Neural cell (in vitro differentiated cells): ENCODE measurements around the gene LHX5. TPM values are rescaled to one million over a fixed set of nuclear protein-coding genes. Genes with fewer than 3 reads are reported as not detected.

Source experiments
- H2AFZ ChIP-seq: fragments of 200-600, 300-800 bp; sonication (generic), shearing (Covaris generic); 2 replicates; pipeline ENCODE4 v1.6.0; 2014; ENCODE audit warnings: low read depth, mild to moderate bottlenecking, antibody characterized with exemption, low read length, moderate library complexity
- H3F3A ChIP-seq: fragments of 200-600 bp; shearing (Covaris generic); 2 replicates; pipeline ENCODE4 v1.6.1; 2016; ENCODE audit warnings: mild to moderate bottlenecking, moderate library complexity, mixed read lengths, antibody characterized with exemption, low read length; ENCODE audit not compliant: insufficient read depth, poor library complexity, severe bottlenecking
- H3K27ac ChIP-seq: fragments of 200-600, 300-800 bp; sonication (generic), shearing (Covaris generic); 2 replicates; pipeline ENCODE4 v1.5.1; 2014; ENCODE audit warnings: mild to moderate bottlenecking, low read length, moderate library complexity
- H3K27me3 ChIP-seq: fragments of 300-800, 200-600 bp; sonication (generic), shearing (Covaris generic); 2 replicates; pipeline ENCODE4 v1.6.0; 2014; ENCODE audit warnings: mild to moderate bottlenecking, low read depth, low read length, moderate library complexity; ENCODE audit not compliant: insufficient read depth
- H3K36me3 ChIP-seq: fragments of 300-800, 200-600 bp; sonication (generic), shearing (Covaris generic); 2 replicates; pipeline ENCODE4 v1.5.1; 2014; ENCODE audit warnings: mild to moderate bottlenecking, antibody characterized with exemption, low read length, moderate library complexity; ENCODE audit not compliant: insufficient read depth
- H3K4me2 ChIP-seq: fragments of 300-800, 200-600 bp; sonication (generic), shearing (Covaris generic); 2 replicates; pipeline ENCODE4 v1.6.0; 2014; ENCODE audit warnings: mild to moderate bottlenecking, low read length
- H3K4me3 ChIP-seq: fragments of 300-800, 200-600 bp; sonication (generic), shearing (Covaris generic); 2 replicates; pipeline ENCODE4 v1.5.1; 2014; ENCODE audit warnings: mild to moderate bottlenecking, low read length, moderate library complexity
- H3K79me2 ChIP-seq: fragments of 200-600 bp; shearing (Covaris generic); replicated peaks from 2 replicates; pipeline ENCODE4 v1.6.0; 2014; ENCODE audit warnings: mild to moderate bottlenecking, low read length, moderate library complexity; ENCODE audit not compliant: insufficient read depth
- H3K9ac ChIP-seq: fragments of 300-800, 200-600 bp; sonication (generic), shearing (Covaris generic); 2 replicates; pipeline ENCODE4 v1.6.1; 2016; ENCODE audit warnings: mild to moderate bottlenecking, low read length, mixed read lengths
- H3K9me2 ChIP-seq: fragments of 200-600 bp; shearing (Covaris generic); 2 replicates; pipeline ENCODE4 v1.6.1; 2016; ENCODE audit warnings: mild to moderate bottlenecking, low read length, mixed read lengths; ENCODE audit not compliant: insufficient read depth
- H3K9me3 ChIP-seq: fragments of 200-600, 300-800 bp; sonication (generic), shearing (Covaris generic); 2 replicates; pipeline ENCODE4 v1.6.1; 2016; ENCODE audit warnings: mild to moderate bottlenecking, mixed run types, low read length, moderate library complexity, mixed read lengths
- H4K20me1 ChIP-seq: fragments of 200-600 bp; shearing (Covaris generic); 2 replicates; pipeline ENCODE4 v1.6.1; 2016; ENCODE audit warnings: mild to moderate bottlenecking, mixed run types; ENCODE audit not compliant: insufficient read depth
- CTCF ChIP-seq: fragments of 450-650 bp; IDR thresholded peaks from 2 replicates; pipeline ENCODE4 v1.5.1; 2014; ENCODE audit warnings: antibody characterized with exemption, mild to moderate bottlenecking, moderate library complexity; ENCODE audit not compliant: poor library complexity, severe bottlenecking
- EP300 ChIP-seq: fragments of 450-650 bp; conservative IDR thresholded peaks from 2 replicates; pipeline ENCODE4 v1.6.1; 2014; ENCODE audit warnings: antibody characterized with exemption, mild to moderate bottlenecking, moderate library complexity; ENCODE audit not compliant: poor library complexity, severe bottlenecking
- EZH2 ChIP-seq: fragments of 200-600, 300-800 bp; shearing (Covaris generic), sonication (generic); IDR thresholded peaks from 2 replicates; pipeline ENCODE4 v1.6.1; 2014; ENCODE audit warnings: antibody characterized with exemption, low read length, borderline replicate concordance, mild to moderate bottlenecking; ENCODE audit not compliant: insufficient read depth, poor library complexity, severe bottlenecking
- MXI1 ChIP-seq: fragments of 450-650 bp; conservative IDR thresholded peaks from 2 replicates; pipeline ENCODE4 v1.6.1; 2014; ENCODE audit warnings: antibody characterized with exemption, mild to moderate bottlenecking; ENCODE audit not compliant: poor library complexity, severe bottlenecking
- POLR2AphosphoS5 ChIP-seq: IDR thresholded peaks from 2 replicates; pipeline ENCODE4 v1.6.1; 2012
- RAD21 ChIP-seq: fragments of 450-650 bp; conservative IDR thresholded peaks from 2 replicates; pipeline ENCODE4 v1.6.1; 2014; ENCODE audit warnings: antibody characterized with exemption, mild to moderate bottlenecking, moderate library complexity
- REST ChIP-seq: IDR thresholded peaks from 2 replicates; pipeline ENCODE4 v1.6.1; 2012; ENCODE audit warnings: borderline replicate concordance
- SMC3 ChIP-seq: fragments of 450-650 bp; conservative IDR thresholded peaks from 2 replicates; pipeline ENCODE4 v1.6.1; 2014; ENCODE audit warnings: antibody characterized with exemption, mild to moderate bottlenecking, moderate library complexity; ENCODE audit not compliant: poor library complexity
- TAF1 ChIP-seq: IDR thresholded peaks from 2 replicates; pipeline ENCODE4 v1.6.1; 2012; ENCODE audit warnings: low read depth
- polyA plus RNA-seq: library from polyadenylated mRNA; depleted of rRNA; stranded (reverse); fragments of >200 nt; gene quantifications from 2 replicates; pipeline ENCODE4 v1.2.3, GENCODE V29; 2014

The LHX5 gene
- polyA plus RNA-seq, 1 donor from 2014 or later = 3.8 TPM

- Histone ChIP-seq H3K4me3 (no peak overlapping the region), H3K27me3 (peaks cover 71% of the 10 kb centered on the region), H2AFZ (no peak overlapping the region), H3K36me3 (no peaks in the 10 kb centered on the region), H4K20me1 (no peaks in the 10 kb centered on the region), H3F3A (no peaks in the 10 kb centered on the region), H3K4me2 (no peak overlapping the region), H3K9ac (no peak overlapping the region), H3K27ac (no peak overlapping the region), H3K9me2 (no peaks in the 10 kb centered on the region), H3K79me2 (no peaks in the 10 kb centered on the region), H3K9me3 (no peaks in the 10 kb centered on the region)
- TF ChIP-seq EZH2 = no peak
- TF ChIP-seq TAF1 = no peak
- no peak for TF ChIP-seq RAD21
- no peak for TF ChIP-seq REST
- no peak for TF ChIP-seq EP300
- TF ChIP-seq CTCF = no peak
- TF ChIP-seq SMC3 = no peak
- no peak for TF ChIP-seq MXI1
- TF ChIP-seq POLR2AphosphoS5 = no peak
Observed at GRCh38 chr12:113485330-113485729, 13.7 kb upstream of the LHX5 start.

GRCh38 chr12:113482334-113482733 is 10.7 kb upstream of the LHX5 start:
- no peak overlapping the region for H2AFZ ChIP-seq
- no peak overlapping the region for H3K4me3 ChIP-seq
- H3K79me2 ChIP-seq = no peaks in the 10 kb centered on the region
- H3K4me2 ChIP-seq = no peak overlapping the region
- H3K27me3 ChIP-seq = peaks cover 98% of the 10 kb centered on the region
- no peaks in the 10 kb centered on the region for H3K9me2 ChIP-seq
- no peaks in the 10 kb centered on the region for H3F3A ChIP-seq
- no peak for TF ChIP-seq TAF1
- no peak overlapping the region for H3K9ac ChIP-seq
- H3K27ac ChIP-seq = no peak overlapping the region
- no peaks in the 10 kb centered on the region for H3K36me3 ChIP-seq
- H3K9me3 ChIP-seq = no peaks in the 10 kb centered on the region
- no peaks in the 10 kb centered on the region for H4K20me1 ChIP-seq
